HepG2 (cell line): ENCODE data around the gene RSBN1L. TPM values are rescaled to one million over a fixed set of nuclear protein-coding genes. Genes with fewer than 3 reads are reported as not detected.

Experiments
- ARHGAP35 ChIP-seq: sonication (generic); formaldehyde crosslinking; IDR thresholded peaks from 2 replicates; pipeline ENCODE4 v1.9.0; 2022; ENCODE audit warnings: mild to moderate bottlenecking, inconsistent platforms, moderate library complexity, missing genetic modification reagents, borderline replicate concordance
- GPN1 ChIP-seq: sonication (generic); formaldehyde crosslinking; IDR thresholded peaks from 2 replicates; pipeline ENCODE4 v1.5.1; 2020; ENCODE audit warnings: missing genetic modification reagents, borderline replicate concordance
- HMG20A ChIP-seq: IDR thresholded peaks from 2 replicates; pipeline ENCODE4 v1.6.1; 2016; ENCODE audit warnings: borderline replicate concordance
- HMG20B ChIP-seq: conservative IDR thresholded peaks from 2 replicates; pipeline ENCODE4 v1.6.1; 2016; ENCODE audit warnings: missing genetic modification reagents, missing compliant biosample characterization
- KDM4B ChIP-seq: sonication (generic); formaldehyde crosslinking; IDR thresholded peaks from 2 replicates; pipeline ENCODE4 v1.4.0; 2020; ENCODE audit warnings: missing genetic modification reagents
- MLX ChIP-seq: IDR thresholded peaks from 2 replicates; pipeline ENCODE4 v1.6.1; 2016
- NCOA1 ChIP-seq: sonication (generic); formaldehyde crosslinking; IDR thresholded peaks from 2 replicates; pipeline ENCODE4 v1.9.0; 2021; ENCODE audit warnings: missing genetic modification reagents
- SIN3A ChIP-seq: IDR thresholded peaks from 2 replicates; pipeline ENCODE4 v1.6.1; 2011; ENCODE audit warnings: low read depth, mild to moderate bottlenecking, control low read depth, low read length, borderline replicate concordance
- SP4 ChIP-seq: sonication (generic); formaldehyde crosslinking; IDR thresholded peaks from 2 replicates; pipeline ENCODE4 v1.8.1; 2023; ENCODE audit warnings: mild to moderate bottlenecking, missing genetic modification reagents
- SRY ChIP-seq: sonication (generic); formaldehyde crosslinking; IDR thresholded peaks from 2 replicates; pipeline ENCODE4 v1.8.0; 2022; ENCODE audit warnings: mild to moderate bottlenecking, missing genetic modification reagents
- TCF7L2 ChIP-seq: IDR thresholded peaks from 2 replicates; pipeline ENCODE4 v1.6.1; 2011; ENCODE audit warnings: mild to moderate bottlenecking, low read depth, low read length, moderate library complexity
- TEF ChIP-seq: sonication (generic); formaldehyde crosslinking; IDR thresholded peaks from 2 replicates; pipeline ENCODE4 v1.5.0; 2020; ENCODE audit warnings: missing genetic modification reagents
- YEATS4 ChIP-seq: sonication (generic); formaldehyde crosslinking; IDR thresholded peaks from 2 replicates; pipeline ENCODE4 v1.4.0; 2020; ENCODE audit warnings: missing genetic modification reagents, borderline replicate concordance
- ZNF124 ChIP-seq: sonication (generic); formaldehyde crosslinking; IDR thresholded peaks from 2 replicates; pipeline ENCODE4 v1.4.0; 2020; ENCODE audit warnings: missing genetic modification reagents
- ZNF530 ChIP-seq: sonication (generic); formaldehyde crosslinking; IDR thresholded peaks from 2 replicates; pipeline ENCODE4 v1.5.0; 2020; ENCODE audit warnings: low read depth, mild to moderate bottlenecking, missing genetic modification reagents
- polyA plus RNA-seq, 8 experiments: library from polyadenylated mRNA; depleted of rRNA in 3 of 8; stranded (reverse) in 7 of 8; unstranded in 1 of 8; fragments of >200 nt; fragmentation: Illumina TruSeq in 4 of 8; extraction: Trizol in 4 of 8; gene quantifications; 2 replicates each; pipeline versions ENCODE4 v1.2.1 to v1.2.3, GENCODE V29; 2011 to 2016; ENCODE audit warnings: low read depth in 4 of 8, missing spikeins in 1 of 8, mixed read lengths in 1 of 8; ENCODE audit not compliant: insufficient read depth in 1 of 8
- total RNA-seq, 5 experiments: library from RNA; depleted of rRNA; stranded (reverse); fragments of >200 nt; fragmentation: Illumina TruSeq; extraction: Trizol; gene quantifications; 2 replicates each; pipeline ENCODE4 v1.2.3, GENCODE V29; 2016; ENCODE audit warnings: low read depth in 1 of 5
- TF ChIP-seq, protein P1 (sequence below): sonication (generic); formaldehyde crosslinking; IDR thresholded peaks from 2 replicates; pipeline ENCODE4 v1.8.1; 2023; ENCODE audit warnings: mild to moderate bottlenecking, missing genetic modification reagents
- TF ChIP-seq, protein P2 (sequence below): sonication (generic); formaldehyde crosslinking; IDR thresholded peaks from 2 replicates; pipeline ENCODE4 v1.4.0; 2020; ENCODE audit warnings: missing genetic modification reagents, borderline replicate concordance
- TF ChIP-seq, protein P3 (sequence below): IDR thresholded peaks from 2 replicates; pipeline ENCODE4 v1.4.0; 2020; ENCODE audit warnings: mild to moderate bottlenecking, missing genetic modification reagents
- TF ChIP-seq, protein P4 (sequence below): sonication (generic); formaldehyde crosslinking; IDR thresholded peaks from 2 replicates; pipeline ENCODE4 v1.4.0; 2020; ENCODE audit warnings: missing genetic modification reagents, borderline replicate concordance

Gene RSBN1L
- total and polyA plus RNA-seq, 2 of the 13 experiments (the other 11 are each of a cell fraction or from before 2014, with no cell fraction given): 7.7 to 21.3 TPM

- no peak for TF ChIP-seq KDM4B (CRISPR knock-in tag)
- TF ChIP-seq, protein P1, sequence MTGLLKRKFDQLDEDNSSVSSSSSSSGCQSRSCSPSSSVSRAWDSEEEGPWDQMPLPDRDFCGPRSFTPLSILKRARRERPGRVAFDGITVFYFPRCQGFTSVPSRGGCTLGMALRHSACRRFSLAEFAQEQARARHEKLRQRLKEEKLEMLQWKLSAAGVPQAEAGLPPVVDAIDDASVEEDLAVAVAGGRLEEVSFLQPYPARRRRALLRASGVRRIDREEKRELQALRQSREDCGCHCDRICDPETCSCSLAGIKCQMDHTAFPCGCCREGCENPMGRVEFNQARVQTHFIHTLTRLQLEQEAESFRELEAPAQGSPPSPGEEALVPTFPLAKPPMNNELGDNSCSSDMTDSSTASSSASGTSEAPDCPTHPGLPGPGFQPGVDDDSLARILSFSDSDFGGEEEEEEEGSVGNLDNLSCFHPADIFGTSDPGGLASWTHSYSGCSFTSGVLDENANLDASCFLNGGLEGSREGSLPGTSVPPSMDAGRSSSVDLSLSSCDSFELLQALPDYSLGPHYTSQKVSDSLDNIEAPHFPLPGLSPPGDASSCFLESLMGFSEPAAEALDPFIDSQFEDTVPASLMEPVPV (CRISPR knock-in tag): no peak
- TF ChIP-seq SRY (CRISPR knock-in tag): no peak; the same call in 1 of the 2 replicates
- peak; percentile 42 for TF ChIP-seq MLX (CRISPR knock-in tag)
- TF ChIP-seq TCF7L2: no peak
- TF ChIP-seq ARHGAP35 (CRISPR knock-in tag): no peak
- 0 out of 2 replicates have a peak, but pooled peaks have one; percentile 39 for TF ChIP-seq ZNF124 (CRISPR knock-in tag)
- TF ChIP-seq, protein P2, sequence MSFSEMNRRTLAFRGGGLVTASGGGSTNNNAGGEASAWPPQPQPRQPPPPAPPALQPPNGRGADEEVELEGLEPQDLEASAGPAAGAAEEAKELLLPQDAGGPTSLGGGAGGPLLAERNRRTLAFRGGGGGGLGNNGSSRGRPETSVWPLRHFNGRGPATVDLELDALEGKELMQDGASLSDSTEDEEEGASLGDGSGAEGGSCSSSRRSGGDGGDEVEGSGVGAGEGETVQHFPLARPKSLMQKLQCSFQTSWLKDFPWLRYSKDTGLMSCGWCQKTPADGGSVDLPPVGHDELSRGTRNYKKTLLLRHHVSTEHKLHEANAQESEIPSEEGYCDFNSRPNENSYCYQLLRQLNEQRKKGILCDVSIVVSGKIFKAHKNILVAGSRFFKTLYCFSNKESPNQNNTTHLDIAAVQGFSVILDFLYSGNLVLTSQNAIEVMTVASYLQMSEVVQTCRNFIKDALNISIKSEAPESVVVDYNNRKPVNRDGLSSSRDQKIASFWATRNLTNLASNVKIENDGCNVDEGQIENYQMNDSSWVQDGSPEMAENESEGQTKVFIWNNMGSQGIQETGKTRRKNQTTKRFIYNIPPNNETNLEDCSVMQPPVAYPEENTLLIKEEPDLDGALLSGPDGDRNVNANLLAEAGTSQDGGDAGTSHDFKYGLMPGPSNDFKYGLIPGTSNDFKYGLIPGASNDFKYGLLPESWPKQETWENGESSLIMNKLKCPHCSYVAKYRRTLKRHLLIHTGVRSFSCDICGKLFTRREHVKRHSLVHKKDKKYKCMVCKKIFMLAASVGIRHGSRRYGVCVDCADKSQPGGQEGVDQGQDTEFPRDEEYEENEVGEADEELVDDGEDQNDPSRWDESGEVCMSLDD (CRISPR knock-in tag): peak; percentile 64; the same call in 1 of the 2 replicates
- TF ChIP-seq SP4 (CRISPR knock-in tag): peak; percentile 86
- TF ChIP-seq ZNF530 (CRISPR knock-in tag): no peak
- TF ChIP-seq YEATS4 (CRISPR knock-in tag): no peak
- no peak for TF ChIP-seq GPN1 (CRISPR knock-in tag)
- TF ChIP-seq, protein P3, sequence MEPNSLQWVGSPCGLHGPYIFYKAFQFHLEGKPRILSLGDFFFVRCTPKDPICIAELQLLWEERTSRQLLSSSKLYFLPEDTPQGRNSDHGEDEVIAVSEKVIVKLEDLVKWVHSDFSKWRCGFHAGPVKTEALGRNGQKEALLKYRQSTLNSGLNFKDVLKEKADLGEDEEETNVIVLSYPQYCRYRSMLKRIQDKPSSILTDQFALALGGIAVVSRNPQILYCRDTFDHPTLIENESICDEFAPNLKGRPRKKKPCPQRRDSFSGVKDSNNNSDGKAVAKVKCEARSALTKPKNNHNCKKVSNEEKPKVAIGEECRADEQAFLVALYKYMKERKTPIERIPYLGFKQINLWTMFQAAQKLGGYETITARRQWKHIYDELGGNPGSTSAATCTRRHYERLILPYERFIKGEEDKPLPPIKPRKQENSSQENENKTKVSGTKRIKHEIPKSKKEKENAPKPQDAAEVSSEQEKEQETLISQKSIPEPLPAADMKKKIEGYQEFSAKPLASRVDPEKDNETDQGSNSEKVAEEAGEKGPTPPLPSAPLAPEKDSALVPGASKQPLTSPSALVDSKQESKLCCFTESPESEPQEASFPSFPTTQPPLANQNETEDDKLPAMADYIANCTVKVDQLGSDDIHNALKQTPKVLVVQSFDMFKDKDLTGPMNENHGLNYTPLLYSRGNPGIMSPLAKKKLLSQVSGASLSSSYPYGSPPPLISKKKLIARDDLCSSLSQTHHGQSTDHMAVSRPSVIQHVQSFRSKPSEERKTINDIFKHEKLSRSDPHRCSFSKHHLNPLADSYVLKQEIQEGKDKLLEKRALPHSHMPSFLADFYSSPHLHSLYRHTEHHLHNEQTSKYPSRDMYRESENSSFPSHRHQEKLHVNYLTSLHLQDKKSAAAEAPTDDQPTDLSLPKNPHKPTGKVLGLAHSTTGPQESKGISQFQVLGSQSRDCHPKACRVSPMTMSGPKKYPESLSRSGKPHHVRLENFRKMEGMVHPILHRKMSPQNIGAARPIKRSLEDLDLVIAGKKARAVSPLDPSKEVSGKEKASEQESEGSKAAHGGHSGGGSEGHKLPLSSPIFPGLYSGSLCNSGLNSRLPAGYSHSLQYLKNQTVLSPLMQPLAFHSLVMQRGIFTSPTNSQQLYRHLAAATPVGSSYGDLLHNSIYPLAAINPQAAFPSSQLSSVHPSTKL (CRISPR knock-in tag): peak; percentile 63
- TF ChIP-seq SIN3A: peak; percentile 80; the same call in 1 of the 2 replicates
- peak; percentile 94 for TF ChIP-seq NCOA1
- TF ChIP-seq HMG20A (CRISPR knock-in tag): 0 out of 2 replicates have a peak, but pooled peaks have one; percentile 2
- TF ChIP-seq TEF (CRISPR knock-in tag): no peak
- TF ChIP-seq, protein P4, sequence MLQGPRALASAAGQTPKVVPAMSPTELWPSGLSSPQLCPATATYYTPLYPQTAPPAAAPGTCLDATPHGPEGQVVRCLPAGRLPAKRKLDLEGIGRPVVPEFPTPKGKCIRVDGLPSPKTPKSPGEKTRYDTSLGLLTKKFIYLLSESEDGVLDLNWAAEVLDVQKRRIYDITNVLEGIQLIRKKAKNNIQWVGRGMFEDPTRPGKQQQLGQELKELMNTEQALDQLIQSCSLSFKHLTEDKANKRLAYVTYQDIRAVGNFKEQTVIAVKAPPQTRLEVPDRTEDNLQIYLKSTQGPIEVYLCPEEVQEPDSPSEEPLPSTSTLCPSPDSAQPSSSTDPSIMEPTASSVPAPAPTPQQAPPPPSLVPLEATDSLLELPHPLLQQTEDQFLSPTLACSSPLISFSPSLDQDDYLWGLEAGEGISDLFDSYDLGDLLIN (CRISPR knock-in tag): no peak
- no peak for TF ChIP-seq HMG20B
Measured at GRCh38 chr7:77696057-77696642, at the start of gene RSBN1L (continued).
